LNCAP (cell line): ENCODE results near the gene CLDN10.

ENCODE experiments used
- CTCF ChIP-seq: fragments of 450-650 bp; IDR thresholded peaks from 2 replicates; pipeline ENCODE4 v1.5.1; 2017; ENCODE audit warnings: mild to moderate bottlenecking

Gene CLDN10, protein sequence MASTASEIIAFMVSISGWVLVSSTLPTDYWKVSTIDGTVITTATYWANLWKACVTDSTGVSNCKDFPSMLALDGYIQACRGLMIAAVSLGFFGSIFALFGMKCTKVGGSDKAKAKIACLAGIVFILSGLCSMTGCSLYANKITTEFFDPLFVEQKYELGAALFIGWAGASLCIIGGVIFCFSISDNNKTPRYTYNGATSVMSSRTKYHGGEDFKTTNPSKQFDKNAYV

GRCh38 chr13:95552539-95553441 lies at the start of gene CLDN10:
Gene CLDN10, plus strand, starts transcription at chr13:95552720. Its CDS starts 34 bp downstream, at chr13:95552754.
- no peak for TF ChIP-seq CTCF

DNA sequence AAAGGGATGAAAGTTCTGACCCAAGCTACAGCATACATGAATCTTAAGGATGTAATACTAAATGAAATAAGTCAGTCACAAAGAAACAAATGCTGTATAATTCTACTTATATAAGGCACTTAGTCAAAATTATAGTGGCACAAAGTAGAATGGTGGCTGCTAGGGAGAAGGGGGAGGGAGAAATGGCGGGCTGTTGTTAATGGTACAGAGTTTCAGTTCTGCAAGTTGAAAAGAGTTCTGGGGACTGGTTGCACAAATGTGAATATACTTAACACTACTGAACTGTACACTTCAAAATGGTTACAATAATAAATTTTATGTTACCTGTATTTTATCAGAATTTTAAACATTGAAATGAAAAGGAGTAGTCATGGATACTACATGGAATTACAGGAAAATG lies 48.9 kb upstream of the CLDN10 start:
- no peak for TF ChIP-seq CTCF

DNA sequence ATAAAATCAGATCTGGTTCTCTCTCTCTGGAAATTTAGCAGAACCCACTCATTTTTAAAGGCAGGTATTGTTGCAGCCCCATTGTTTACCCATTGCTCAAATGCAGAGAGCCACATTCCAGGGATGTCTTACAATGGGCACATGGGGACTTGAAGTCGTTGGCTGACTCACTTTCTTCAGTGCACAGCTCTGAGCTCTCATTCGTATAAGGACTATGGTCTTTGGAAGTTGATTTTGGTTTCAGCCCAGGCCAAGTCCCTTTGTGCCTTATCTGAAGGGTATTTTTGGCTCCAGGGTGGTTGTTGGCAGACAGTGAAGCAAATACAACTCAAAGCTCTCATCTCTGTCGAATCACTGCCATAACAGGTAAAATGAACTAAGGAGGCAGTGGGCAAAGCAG lies 47.3 kb upstream of the CLDN10 start:
- TF ChIP-seq CTCF = no peak

GRCh38 chr13:95505986-95506385 lies 46.5 kb upstream of the CLDN10 start:
- TF ChIP-seq CTCF = no peak

GRCh38 chr13:95507991-95508390 lies 44.5 kb upstream of the CLDN10 start:
- no peak for TF ChIP-seq CTCF

DNA sequence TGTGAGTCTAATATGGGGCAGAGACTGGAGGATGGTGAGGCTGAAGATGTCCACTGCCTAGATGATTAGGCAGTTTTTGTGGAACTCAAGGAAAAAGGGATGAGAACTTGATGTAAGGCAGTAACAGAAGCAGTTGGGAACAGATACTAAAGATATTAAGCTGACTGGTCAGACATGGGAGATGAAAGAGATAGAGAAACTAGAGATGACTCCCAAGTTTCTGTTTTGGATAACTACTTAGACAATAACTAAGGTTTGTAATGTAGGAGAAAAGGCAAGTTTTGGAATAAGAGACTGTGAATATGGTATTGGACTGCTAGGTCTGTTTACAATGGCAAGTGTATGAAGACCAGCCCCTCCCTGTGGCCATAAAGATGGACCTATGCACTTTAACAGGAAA lies 43.5 kb upstream of the CLDN10 start:
- no peak for TF ChIP-seq CTCF

- no peak for TF ChIP-seq CTCF
Observed at GRCh38 chr13:95509521-95510310, 42.8 kb upstream of the CLDN10 start.
